ENCODE measurements around the gene LPP.

The LPP gene

GRCh38 chr3:188170461-188171459 lies 16.8 kb downstream of the LPP start:
- peak; percentile 58 to 63 for DNase-seq

DNA sequence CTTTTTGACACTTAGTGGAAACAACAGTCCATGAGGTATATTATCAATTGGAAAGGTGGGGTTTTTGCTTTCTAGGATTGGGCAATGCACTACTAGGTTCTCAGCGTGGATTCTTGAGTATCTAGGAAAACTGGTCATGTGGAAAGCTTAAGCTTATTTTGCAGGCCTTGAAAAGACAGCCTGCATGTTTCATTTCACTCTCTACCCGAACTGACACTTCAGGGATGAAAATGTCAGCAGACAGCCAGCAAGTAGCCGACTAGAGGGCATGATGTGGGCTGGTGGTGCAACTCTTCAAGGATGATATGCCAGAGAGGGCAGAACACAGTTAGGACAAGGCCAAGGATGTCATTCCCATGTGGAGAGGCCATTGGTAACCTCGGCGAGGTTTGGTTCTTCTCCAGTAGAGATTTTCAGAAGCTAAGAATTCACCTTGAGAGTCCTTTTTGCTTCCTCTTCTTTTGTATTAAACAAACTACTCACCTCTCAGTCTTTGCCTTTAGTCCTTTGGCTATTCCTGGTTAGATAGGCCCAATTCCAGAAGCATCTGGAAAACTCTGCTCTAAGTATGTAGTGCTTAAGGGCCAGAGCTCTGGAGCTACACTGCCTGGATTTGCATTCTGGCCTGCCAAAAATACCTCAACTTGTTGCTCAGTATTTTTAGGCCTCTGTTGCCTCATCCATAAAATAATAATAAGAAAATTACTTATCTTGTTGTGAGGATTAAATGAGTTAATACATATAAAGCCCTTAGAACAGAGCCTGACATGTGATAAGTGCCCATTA lies 17.9 kb downstream of the LPP start:
- DNase-seq: no peak

- DNase-seq: no peak
These were observed 20.5 kb downstream of the LPP start for GRCh38 chr3:188174317-188175044.

DNA sequence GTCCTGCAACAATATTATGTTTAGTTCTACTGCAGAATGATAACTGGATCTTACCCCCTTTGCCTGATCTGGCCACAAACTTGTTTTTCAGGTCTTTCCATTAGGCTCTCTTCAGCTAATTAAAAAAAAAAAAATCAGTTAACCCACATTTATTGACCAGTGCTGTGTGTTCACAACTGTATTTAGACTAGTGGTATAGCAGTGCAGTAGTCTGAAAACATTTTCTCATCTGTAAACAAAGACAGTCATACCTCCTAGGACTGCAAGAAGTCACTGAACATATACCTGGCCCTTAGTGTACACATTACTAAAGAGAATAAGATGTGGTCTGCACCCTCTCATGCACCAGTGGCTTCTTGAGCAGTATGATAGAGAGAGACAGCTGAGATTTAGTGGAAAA lies 22.5 kb downstream of the LPP start:
- no peak for DNase-seq

DNA sequence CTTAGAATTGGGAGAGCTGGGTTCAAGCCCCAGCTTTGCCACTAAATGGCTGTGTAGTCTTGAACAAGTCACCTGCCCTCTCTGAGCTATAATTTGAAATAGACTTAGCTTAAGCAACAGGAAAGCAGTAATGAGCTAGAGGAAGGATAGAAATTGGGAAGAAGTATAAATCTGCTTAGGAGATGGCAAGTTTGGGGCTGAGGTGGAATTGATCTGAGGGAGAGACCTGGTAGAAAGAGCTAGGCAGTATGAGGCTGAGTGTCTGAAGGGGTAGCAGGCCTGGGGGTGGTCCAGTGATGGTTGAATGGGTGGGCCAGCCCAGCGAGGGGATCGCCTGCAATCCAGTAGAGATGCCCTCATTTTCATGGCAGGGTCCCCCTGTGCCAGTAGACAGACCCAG lies 22.9 kb downstream of the LPP start:
- DNase-seq: no peak

DNA sequence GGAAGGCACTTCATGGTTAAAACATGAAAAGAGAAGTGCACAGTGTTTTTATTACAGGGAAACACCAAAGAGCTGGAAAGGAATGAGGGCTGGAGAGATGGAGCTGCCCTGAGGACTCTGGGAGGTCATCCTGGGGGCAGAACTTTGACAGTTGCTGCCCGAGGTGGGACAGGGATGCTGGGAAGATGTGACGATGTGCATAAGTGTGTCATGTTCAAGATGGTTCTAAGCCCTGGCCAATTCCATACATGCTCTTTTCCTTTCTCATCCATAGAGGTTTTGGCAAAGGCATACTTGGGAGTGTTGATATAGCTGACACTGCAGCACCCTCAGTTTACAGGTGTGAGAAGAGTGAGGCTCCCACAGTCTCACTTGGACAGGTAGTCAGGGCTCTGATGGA lies 23.8 kb downstream of the LPP start:
- no peak for DNase-seq

DNA sequence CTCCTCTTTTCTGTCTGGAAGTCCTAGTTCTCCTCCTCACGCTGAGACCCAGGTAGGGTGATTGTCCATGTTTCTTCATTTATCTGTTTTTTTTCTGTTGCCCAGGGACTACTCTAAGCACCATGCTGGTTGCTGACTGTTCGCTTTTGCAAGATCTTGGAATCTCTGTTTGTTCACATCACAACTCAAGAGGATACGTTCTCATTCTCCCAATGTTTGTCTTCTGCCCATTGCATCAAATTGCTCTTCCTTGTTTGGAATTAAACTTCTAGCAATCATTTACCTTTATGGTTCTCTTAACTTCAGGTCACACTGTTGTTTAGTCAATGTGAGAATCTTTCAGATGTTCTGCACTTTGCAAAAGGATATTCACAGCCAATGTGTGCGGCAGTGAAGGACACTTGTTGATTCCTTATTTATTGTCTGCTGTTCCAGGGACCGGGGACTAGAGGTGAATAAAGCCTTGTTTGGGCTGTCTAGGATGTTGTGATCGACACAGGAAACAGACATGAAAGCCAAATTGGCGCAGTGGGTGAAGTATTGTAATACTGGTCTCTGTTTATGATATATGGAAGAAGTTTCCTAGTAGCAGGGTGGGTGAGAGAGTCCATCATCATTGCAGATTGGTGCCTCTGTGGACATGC lies 24.5 kb downstream of the LPP start:
- DNase-seq: no peak

DNA sequence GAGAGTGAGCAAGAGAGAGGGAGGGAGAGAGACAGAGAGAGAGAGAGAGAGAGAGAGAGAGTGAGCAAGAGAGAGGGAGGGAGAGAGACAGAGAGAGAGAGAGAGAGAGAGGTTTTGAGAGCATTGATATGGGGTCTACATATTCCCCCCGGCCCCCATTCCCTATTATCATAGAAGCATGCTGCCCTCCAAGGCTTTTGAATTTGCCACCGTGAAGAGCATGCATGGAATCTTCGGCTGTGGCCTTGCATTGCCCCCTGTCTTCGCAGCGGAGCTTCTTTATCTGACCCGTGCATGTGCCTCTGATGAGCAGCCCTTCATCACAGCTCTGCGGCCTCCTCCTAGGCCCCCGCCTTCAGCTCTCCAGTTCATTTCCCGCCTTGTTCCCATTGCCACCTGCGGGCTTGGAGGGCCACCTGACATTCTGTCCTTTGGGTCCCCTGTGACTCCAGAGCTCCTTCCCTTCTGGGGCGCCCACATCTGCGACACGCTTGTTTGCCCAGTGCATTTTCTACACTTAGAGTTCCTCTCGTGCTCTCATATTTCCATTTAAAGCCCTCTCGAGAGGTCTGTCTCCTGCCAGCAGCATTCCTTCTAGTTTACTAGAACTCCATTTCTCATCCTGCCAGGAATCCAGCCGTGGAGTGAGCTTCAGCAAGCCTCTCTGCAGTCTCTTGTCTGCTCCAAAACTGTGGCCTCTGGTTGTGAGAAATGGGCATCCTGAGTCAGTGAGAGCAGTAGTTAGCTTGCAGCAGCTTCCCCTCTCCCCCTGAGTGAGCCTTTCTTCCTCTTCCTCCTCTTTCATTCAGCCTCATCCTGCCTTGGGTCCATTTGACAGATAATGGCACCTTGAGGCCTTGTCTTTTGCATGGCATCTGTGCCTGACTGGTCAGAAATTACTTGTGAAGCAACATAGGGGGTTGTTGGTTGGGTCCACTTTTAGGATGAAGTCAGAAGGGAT lies 25.3 kb downstream of the LPP start:
- DNase-seq: no peak

DNA sequence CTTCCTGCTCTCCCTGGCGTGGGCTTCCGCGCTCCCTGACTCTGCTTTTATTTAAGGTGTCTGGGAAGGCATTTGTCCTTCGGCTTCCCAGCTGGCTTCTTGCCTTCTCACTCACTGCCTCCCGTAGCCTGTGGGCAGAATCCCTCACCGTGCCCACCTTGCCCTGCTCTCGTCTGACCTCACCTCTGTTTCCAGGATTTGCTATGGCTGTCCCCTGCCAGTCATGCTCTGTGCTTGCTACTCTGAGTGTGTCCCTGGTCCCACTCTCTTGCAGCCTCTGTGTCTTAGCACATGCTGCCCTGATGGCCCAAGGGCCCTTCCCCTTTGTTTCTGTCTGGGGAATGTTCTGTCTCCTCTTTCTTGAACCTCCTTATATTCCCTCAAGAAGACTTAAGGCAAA lies 26.2 kb downstream of the LPP start:
- DNase-seq: no peak

DNA sequence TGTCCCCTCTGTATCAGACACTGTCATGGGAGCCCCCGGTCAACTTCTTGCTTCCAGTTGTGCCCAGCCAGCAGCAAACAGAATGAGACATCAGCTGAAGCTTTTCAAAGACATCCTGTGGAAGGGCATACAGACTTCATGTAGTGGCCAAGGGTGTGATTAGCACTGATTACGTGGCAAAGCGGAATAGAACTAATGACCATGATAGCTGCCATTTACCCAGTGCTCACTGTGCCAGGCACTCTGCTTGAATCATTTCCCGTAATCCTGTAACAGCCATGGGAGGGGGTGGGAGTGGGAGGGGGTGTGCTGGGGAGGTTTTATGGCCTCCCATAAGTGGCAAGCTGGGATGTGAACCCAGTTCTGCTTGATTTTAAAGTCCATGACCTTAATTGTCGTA lies 29.5 kb downstream of the LPP start:
- no peak for DNase-seq

- DNase-seq: no peak
These were observed 30.2 kb downstream of the LPP start for GRCh38 chr3:188184160-188184559.

DNA sequence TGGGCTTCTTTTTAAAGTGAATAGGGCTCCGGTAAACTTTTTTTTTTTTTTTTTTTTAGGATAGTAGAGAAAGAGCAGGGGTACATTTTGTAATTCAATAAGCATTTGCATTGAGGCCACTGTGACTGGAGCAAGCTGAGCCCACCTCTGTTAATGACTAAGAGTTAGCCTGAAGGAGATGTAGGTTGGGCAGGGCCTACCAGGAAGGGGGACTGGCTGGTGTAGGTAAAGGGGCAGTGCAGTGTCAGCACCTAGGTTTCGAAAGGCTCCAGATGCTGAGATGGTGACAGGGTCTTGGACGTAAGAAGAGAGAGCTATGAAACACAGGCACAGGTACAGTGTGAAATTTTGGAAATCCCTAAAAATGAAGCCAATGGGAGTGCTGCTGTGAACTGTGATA lies 30.7 kb downstream of the LPP start:
- no peak for DNase-seq

DNA sequence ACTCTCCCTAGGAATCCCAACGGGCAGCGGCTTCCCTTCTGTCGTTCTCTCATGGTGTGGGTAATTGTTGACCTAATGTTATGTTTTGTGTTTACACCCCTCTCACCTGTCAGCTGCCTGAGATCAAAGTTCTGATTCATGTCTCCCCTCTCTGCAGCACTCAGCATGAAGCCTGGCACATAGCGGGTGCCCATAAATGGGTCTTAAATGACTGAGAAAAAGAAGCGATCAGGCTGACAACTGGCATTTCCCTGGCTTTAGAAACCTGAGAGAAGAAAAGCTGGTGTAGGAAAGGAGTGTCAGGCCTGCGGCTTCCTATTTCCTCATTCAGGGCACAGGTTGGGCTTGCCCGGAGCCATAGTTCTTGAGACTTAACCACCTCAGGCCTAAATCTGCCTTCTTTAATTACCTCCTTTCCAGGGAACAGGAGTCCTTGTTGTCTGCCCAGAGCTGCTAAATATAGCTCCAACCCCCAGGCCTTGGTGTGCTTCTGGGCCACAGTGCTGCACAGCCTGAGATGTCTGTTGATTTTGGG lies 31.8 kb downstream of the LPP start:
- no peak for DNase-seq

DNA sequence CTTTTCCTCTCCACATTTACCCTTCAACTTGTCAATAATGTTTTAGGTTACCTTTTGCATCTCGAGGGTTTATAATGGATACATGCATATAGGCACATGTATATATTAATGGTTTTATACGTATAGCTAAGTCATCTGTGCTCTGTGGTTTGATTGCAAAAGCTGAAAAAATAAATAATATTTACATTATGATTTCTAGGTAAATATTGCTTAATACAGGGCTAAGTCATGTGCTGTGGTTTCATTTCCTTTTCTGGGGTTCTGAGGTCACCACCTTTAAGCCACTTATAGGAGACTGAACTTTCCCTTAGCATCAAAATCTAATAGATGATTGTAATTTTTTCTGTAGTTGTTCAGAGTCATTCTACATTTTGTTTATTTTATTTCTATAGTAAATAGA lies 33.1 kb downstream of the LPP start:
- no peak for DNase-seq

GRCh38 chr3:188188911-188189310 lies 35.0 kb downstream of the LPP start:
- no peak for DNase-seq

- no peak for DNase-seq
These were observed 37.5 kb downstream of the LPP start for GRCh38 chr3:188191460-188191859.

DNA sequence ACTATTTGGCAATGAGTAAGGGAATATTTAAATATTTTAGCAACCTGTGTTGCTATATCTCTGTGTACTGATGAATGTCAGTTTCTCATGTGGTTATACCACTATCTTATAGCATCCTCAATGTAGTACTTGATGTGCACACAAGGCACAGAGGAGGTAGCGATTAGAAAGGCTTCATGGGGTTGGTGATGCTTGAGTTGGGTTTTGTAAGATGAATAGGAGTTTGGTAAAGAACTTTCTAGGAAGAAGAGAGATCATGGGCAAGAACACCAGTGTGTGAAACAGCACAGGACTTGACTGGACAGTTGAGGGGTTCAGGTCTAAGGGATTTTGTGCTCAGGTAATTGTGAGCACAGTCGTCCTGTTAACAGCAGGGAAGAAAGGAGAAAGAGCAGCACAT lies 38.1 kb downstream of the LPP start:
- no peak for DNase-seq

DNA sequence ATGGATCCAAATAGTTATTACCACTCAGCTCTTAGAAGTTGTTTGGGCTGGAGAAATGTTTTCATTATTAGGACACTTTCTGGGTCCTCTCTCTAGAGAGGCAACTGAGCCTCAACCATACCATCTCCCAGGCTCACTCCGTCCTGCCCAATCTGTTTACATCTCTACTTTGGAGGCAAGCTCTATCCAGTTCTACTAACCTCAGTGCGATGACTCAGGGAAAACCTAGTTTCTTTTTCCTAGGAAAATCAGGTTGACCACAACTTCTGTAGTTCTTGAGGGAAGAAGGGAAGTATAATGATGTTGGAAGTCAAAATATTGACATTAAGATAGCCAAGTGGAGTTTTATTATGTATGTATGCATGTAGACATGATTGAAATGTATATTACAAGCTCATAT lies 40.4 kb downstream of the LPP start:
- no peak for DNase-seq

GRCh38 chr3:188196232-188196990 lies 42.5 kb downstream of the LPP start:
- no peak for DNase-seq

- no peak for DNase-seq
These were observed 43.5 kb downstream of the LPP start for GRCh38 chr3:188197388-188197847.

All from stimulated activated CD4-positive, alpha-beta T cell treated with anti-CD3 and anti-CD28 coated beads, Interleukin-2, amount 100 ng/mL, for 24 hours (primary cell).